CD1c-positive myeloid dendritic cell (primary cell): ENCODE results near the gene SPATA3.
A peak's percentile ranks its signal among the peaks of the same experiment; 100 is the strongest.
"Not testable (repeated sequence)": the region's sequence is repeated elsewhere in the genome, so short reads cannot be mapped to it uniquely, and the experiment has no call there.

Experiments used
- DNase-seq: peaks from one replicate; pipeline ENCODE4 v3.0.0-alpha.2; 2016; ENCODE audit errors: extremely low spot score

SPATA3 gene

GRCh38 chr2:230968314-230968713 lies 27.6 kb upstream of the SPATA3 start:
- DNase-seq = not testable (repeated sequence)

GRCh38 chr2:230968921-230969658 lies 26.8 kb upstream of the SPATA3 start:
- DNase-seq = no peak

GRCh38 chr2:230969659-230970015 lies 26.3 kb upstream of the SPATA3 start:
- DNase-seq = no peak

GRCh38 chr2:230972046-230972445 lies 23.9 kb upstream of the SPATA3 start:
- DNase-seq = no peak

- DNase-seq = peak; percentile 37
Observed at GRCh38 chr2:230974096-230974913, 21.6 kb upstream of the SPATA3 start.

- no peak for DNase-seq
Observed at GRCh38 chr2:230975927-230976326, 20.0 kb upstream of the SPATA3 start.

GRCh38 chr2:230976671-230977171 lies 19.2 kb upstream of the SPATA3 start:
- DNase-seq = no peak

GRCh38 chr2:230980468-230980867 lies 15.5 kb upstream of the SPATA3 start:
- no peak for DNase-seq

- no peak for DNase-seq
Observed at GRCh38 chr2:230981704-230982103, 14.2 kb upstream of the SPATA3 start.

GRCh38 chr2:230982126-230982525 lies 13.8 kb upstream of the SPATA3 start:
- no peak for DNase-seq

- no peak for DNase-seq
Observed at GRCh38 chr2:230982528-230982927, 13.4 kb upstream of the SPATA3 start.

- DNase-seq = no peak
Observed at GRCh38 chr2:230983566-230983965, 12.4 kb upstream of the SPATA3 start.

- DNase-seq = no peak
Observed at GRCh38 chr2:230984393-230985220, 11.3 kb upstream of the SPATA3 start.

GRCh38 chr2:230985519-230986231 lies 10.2 kb upstream of the SPATA3 start:
- no peak for DNase-seq

GRCh38 chr2:230986520-230987136 lies 9.3 kb upstream of the SPATA3 start:
- DNase-seq = no peak

- peak; percentile 86 for DNase-seq
Observed at GRCh38 chr2:230987137-230988020, 8.5 kb upstream of the SPATA3 start.

- DNase-seq = no peak
Observed at GRCh38 chr2:230989731-230990130, 6.2 kb upstream of the SPATA3 start.

- DNase-seq = no peak
Observed at GRCh38 chr2:230990131-230990898, 5.6 kb upstream of the SPATA3 start.

GRCh38 chr2:230990899-230991150 lies 5.1 kb upstream of the SPATA3 start:
- DNase-seq = no peak

- no peak for DNase-seq
Observed at GRCh38 chr2:230991598-230991997, 4.3 kb upstream of the SPATA3 start.
